ENCODE results near the gene CACNA1C.

CACNA1C gene

DNA sequence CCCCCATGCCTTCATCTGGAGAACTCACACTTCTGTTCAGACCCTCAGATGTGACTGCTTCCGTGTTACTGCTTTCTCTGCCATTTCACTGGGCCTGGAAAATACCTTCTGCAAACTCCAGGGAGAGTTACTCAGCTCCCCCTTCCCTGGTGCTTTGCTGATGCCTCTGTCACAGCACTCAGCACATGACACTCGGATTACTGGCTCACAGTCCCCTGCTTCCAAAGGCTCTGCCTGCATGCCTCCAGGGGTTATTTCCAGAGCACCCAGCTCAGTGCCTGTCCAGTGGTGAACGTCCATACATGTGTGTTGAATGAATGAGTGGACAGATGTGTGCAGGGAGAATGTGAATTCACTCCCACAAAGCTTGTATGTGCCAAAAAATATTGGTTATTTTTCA, 504.8 kb downstream of the CACNA1C start:
- Histone ChIP-seq H3K4me3 (ENCODE audit: low read depth, low read length) (no peak overlapping the region), H3K9me3 (no peaks in the 10 kb centered on the region), H3K36me3 (no peaks in the 10 kb centered on the region), H3K4me1 (no peaks in the 10 kb centered on the region), H3K27me3 (peaks cover 2% of the 10 kb centered on the region; the same call in 1 of the 2 replicates)
- TF ChIP-seq, protein P1, sequence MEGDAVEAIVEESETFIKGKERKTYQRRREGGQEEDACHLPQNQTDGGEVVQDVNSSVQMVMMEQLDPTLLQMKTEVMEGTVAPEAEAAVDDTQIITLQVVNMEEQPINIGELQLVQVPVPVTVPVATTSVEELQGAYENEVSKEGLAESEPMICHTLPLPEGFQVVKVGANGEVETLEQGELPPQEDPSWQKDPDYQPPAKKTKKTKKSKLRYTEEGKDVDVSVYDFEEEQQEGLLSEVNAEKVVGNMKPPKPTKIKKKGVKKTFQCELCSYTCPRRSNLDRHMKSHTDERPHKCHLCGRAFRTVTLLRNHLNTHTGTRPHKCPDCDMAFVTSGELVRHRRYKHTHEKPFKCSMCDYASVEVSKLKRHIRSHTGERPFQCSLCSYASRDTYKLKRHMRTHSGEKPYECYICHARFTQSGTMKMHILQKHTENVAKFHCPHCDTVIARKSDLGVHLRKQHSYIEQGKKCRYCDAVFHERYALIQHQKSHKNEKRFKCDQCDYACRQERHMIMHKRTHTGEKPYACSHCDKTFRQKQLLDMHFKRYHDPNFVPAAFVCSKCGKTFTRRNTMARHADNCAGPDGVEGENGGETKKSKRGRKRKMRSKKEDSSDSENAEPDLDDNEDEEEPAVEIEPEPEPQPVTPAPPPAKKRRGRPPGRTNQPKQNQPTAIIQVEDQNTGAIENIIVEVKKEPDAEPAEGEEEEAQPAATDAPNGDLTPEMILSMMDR (IDR thresholded peaks at IDR 0.05; ENCODE audit: low read depth, low read length): no peak
- DNase-seq: no peak

DNA sequence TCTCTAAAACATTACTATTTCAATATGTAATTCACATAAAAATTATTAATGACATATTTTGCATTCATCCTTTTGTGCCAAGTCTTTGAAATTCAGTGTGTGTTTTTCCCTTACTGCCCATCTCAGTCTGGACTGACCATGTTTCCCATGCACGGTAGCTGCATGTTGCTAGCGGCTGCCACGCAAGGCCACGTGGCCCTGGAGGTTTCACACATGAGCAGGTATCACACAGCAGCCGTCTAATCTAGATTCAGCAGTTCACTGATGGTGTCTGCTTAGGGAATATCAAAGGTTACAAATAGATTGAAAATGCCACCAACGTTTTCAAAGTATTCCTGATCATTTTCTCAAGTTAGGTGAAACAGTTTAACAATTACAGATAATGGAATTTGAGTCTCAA, 507.1 kb downstream of the CACNA1C start:
- Histone ChIP-seq H3K4me1 (no peaks in the 10 kb centered on the region), H3K36me3 (no peaks in the 10 kb centered on the region), H3K27me3 (peaks cover 4% of the 10 kb centered on the region), H3K4me3 (ENCODE audit: low read depth, low read length) (no peak overlapping the region), H3K9me3 (no peaks in the 10 kb centered on the region)
- no peak for DNase-seq
- TF ChIP-seq, protein P1 (IDR thresholded peaks at IDR 0.05; ENCODE audit: low read depth, low read length): no peak

DNA sequence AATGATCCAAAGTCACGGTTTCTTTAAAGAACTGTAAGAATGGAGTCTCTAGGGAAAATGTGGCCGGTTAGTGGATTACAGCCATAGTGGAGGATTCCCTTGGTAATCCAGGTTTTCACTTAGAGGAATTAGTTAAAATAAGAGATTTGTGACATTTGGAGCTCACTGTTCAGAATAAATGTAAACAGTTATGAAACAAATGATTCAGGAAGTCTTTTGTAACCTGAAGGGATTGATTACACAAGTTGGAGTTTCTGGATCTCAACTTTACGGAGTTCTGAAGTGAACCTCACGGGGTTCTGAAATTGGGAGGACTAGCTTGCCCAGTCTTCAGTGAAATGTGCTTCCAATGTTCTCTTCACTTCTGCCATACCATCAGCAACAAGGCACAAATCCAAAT, 507.6 kb downstream of the CACNA1C start:
- H3K4me3 ChIP-seq (ENCODE audit: low read depth, low read length): no peak overlapping the region
- no peak for DNase-seq
- no peaks in the 10 kb centered on the region for H3K36me3 ChIP-seq
- no peaks in the 10 kb centered on the region for H3K9me3 ChIP-seq
- H3K27me3 ChIP-seq: peaks cover 4% of the 10 kb centered on the region
- no peaks in the 10 kb centered on the region for H3K4me1 ChIP-seq
- TF ChIP-seq, protein P1 (IDR thresholded peaks at IDR 0.05; ENCODE audit: low read depth, low read length): no peak

DNA sequence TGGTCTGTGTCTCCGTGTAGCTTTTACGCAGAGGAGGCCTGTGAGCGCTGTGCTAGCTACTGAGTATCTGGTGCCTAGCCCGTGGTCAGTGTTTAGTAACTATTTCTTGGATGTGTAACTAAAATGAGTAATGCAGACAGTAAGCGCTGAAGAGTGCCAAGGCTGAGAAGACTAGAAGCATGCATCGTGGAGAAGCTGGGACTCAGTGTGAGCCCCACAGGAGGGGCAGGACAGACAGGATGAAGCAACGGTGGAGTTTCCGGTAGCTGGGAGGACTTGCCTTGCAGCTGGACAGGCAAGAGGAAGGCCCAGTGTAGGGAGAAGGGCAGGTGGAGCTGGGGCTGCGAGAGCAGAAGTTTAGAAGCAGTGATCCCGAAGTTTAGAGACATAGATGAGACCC, 508.6 kb downstream of the CACNA1C start:
- DNase-seq: no peak
- Histone ChIP-seq H3K27me3 (peaks cover 5% of the 10 kb centered on the region), H3K4me1 (no peaks in the 10 kb centered on the region), H3K9me3 (no peaks in the 10 kb centered on the region), H3K36me3 (no peaks in the 10 kb centered on the region), H3K4me3 (ENCODE audit: low read depth, low read length) (no peak overlapping the region)
- TF ChIP-seq, protein P1 (IDR thresholded peaks at IDR 0.05; ENCODE audit: low read depth, low read length): no peak

DNA sequence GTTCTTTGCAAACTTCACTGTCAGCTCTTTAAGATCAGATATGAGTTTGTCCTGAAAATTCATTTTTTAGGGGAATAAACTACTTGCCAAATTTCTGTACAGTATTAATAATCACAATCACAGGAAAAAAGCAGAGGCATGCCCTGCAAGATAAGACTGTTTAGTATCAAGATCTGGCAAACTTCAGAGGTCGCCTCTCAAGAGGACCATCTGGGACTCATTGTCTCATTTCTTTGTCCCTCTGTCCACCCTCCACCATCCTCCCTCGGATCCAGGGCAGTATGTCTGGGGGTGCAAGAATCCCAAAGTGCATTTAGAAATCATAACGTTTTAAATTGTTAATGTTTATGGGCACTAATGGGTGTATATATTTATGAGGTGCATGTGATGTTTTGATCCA, 509.6 kb downstream of the CACNA1C start:
- DNase-seq: no peak
- Histone ChIP-seq H3K9me3 (no peaks in the 10 kb centered on the region), H3K36me3 (no peaks in the 10 kb centered on the region), H3K4me3 (ENCODE audit: low read depth, low read length) (no peak overlapping the region), H3K27me3 (peaks cover 10% of the 10 kb centered on the region), H3K4me1 (no peaks in the 10 kb centered on the region)
- TF ChIP-seq, protein P1 (IDR thresholded peaks at IDR 0.05; ENCODE audit: low read depth, low read length): no peak

DNA sequence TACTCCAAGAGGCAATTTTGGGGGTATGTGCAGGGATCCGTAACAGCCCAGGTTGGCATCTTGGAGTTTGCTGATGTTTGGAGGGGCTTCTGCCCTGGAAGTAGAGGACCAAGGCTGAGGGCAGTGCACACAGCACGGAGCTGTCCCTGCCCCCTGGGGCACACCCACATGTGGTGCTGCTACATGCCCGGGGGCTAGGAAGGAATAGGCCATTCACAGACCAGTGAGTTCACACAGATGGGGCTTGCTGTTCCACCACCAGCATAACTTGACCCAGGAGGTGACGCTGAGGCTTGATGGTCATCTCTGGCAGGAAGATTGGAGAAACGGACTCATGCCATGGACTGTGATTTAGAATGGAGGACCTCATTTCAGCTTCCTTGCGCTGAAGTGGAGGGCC, 510.9 kb downstream of the CACNA1C start:
- Histone ChIP-seq H3K36me3 (no peaks in the 10 kb centered on the region), H3K9me3 (no peaks in the 10 kb centered on the region), H3K4me1 (no peaks in the 10 kb centered on the region), H3K27me3 (peaks cover 10% of the 10 kb centered on the region), H3K4me3 (ENCODE audit: low read depth, low read length) (no peak overlapping the region)
- TF ChIP-seq, protein P1 (IDR thresholded peaks at IDR 0.05; ENCODE audit: low read depth, low read length): no peak
- DNase-seq: no peak
